ENCODE data around the gene KRTAP10-1. TPM values are rescaled to one million over a fixed set of nuclear protein-coding genes. Genes with fewer than 3 reads are reported as not detected.

Gene KRTAP10-1
- total RNA-seq, 2 experiments from 2014 or later = not detected

DNA sequence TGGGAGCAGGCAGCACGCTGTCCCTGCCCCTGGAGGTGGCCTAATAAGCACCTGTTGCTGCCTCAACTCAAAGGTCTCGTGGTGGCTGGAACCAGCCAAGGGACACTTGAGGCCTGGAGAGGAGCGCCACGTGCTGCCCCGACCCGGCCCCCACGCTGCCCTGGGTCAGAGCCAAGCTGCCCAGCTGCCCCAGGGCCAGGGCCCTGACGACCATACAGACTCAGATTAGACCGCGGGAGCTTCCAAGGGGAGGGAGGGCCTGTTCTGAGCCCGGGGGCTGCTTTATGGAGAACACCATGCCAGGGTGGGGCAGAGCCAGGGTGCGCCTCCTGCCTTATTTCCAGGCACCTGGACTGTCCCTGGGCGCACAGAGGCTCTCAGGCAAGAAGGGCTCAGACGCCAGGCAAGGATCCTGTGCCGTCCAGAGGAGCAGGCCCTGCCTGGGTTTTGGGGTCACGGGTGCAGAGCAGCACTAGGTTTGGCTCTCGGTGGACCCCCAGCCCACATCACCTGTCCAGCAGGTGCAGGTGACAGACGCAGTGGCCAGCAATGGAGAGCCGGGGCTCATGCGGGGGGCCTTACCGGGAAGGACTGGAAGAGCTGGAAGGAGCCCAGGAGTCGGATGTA, 18.6 kb downstream of the KRTAP10-1 start:
- POLR2A ChIA-PET = no interaction called here
- H3K27me3 Mint-ChIP-seq = no peaks in the 10 kb centered on the region
- DNase-seq = no peak
- CTCF ChIA-PET = no interaction called here
- no peak overlapping the region for H3K4me3 Mint-ChIP-seq
- no peaks in the 10 kb centered on the region for H3K36me3 Mint-ChIP-seq
- H3K4me1 Mint-ChIP-seq (ENCODE audit: low read depth) = no peaks in the 10 kb centered on the region
- H3K9me3 Mint-ChIP-seq = no peaks in the 10 kb centered on the region
- intact Hi-C loops (cut with micrococcal nuclease) = no loop called here
- no peak overlapping the region for H3K27ac Mint-ChIP-seq

GRCh38 chr21:44520326-44521300, 19.4 kb downstream of the KRTAP10-1 start:
- POLR2A ChIA-PET = no interaction called here
- Mint-ChIP-seq H3K27me3 (no peaks in the 10 kb centered on the region), H3K27ac (no peak overlapping the region), H3K9me3 (no peaks in the 10 kb centered on the region), H3K4me1 (ENCODE audit: low read depth) (no peaks in the 10 kb centered on the region), H3K4me3 (no peak overlapping the region), H3K36me3 (no peaks in the 10 kb centered on the region)
- intact Hi-C loops (cut with micrococcal nuclease) = no loop called here
- no peak for DNase-seq
- CTCF ChIA-PET = interaction anchor here (1.2 kb wide), 1 partner anchor 10 kb away, joined by 5 read pairs; no protein-coding TSS in a partner anchor

GRCh38 chr21:44519346-44520325, 20.4 kb downstream of the KRTAP10-1 start:
- no peaks in the 10 kb centered on the region for H3K27me3 Mint-ChIP-seq
- no peak overlapping the region for H3K27ac Mint-ChIP-seq
- H3K9me3 Mint-ChIP-seq = no peaks in the 10 kb centered on the region
- no peaks in the 10 kb centered on the region for H3K4me1 Mint-ChIP-seq (ENCODE audit: low read depth)
- intact Hi-C loops (cut with micrococcal nuclease) = no loop called here
- H3K36me3 Mint-ChIP-seq = no peaks in the 10 kb centered on the region
- DNase-seq = no peak
- ChIA-PET CTCF (interaction anchor here (1.2 kb wide), 1 partner anchor 9 kb away, joined by 5 read pairs; no protein-coding TSS in a partner anchor), POLR2A (no interaction called here)
- no peak overlapping the region for H3K4me3 Mint-ChIP-seq

GRCh38 chr21:44518686-44519085, 21.3 kb downstream of the KRTAP10-1 start:
- Mint-ChIP-seq H3K4me3 (no peak overlapping the region), H3K9me3 (no peaks in the 10 kb centered on the region), H3K36me3 (no peaks in the 10 kb centered on the region), H3K27me3 (no peaks in the 10 kb centered on the region), H3K27ac (no peak overlapping the region), H3K4me1 (ENCODE audit: low read depth) (no peaks in the 10 kb centered on the region)
- intact Hi-C loops (cut with micrococcal nuclease) = no loop called here
- CTCF ChIA-PET = no interaction called here
- POLR2A ChIA-PET = no interaction called here
- no peak for DNase-seq

- Mint-ChIP-seq H3K27ac (no peak overlapping the region), H3K4me3 (no peak overlapping the region), H3K27me3 (no peaks in the 10 kb centered on the region), H3K36me3 (no peaks in the 10 kb centered on the region), H3K9me3 (no peaks in the 10 kb centered on the region), H3K4me1 (ENCODE audit: low read depth) (no peaks in the 10 kb centered on the region)
- DNase-seq = peak; percentile 44
- ChIA-PET POLR2A (no interaction called here), CTCF (interaction anchor here (1.2 kb wide), 1 partner anchor 276 kb away, joined by 3 read pairs; no protein-coding TSS in a partner anchor)
- intact Hi-C loops (cut with micrococcal nuclease) = no loop called here
These were observed 22.7 kb downstream of the KRTAP10-1 start for GRCh38 chr21:44517175-44517899.

GRCh38 chr21:44516828-44517174, 23.2 kb downstream of the KRTAP10-1 start:
- Mint-ChIP-seq H3K9me3 (no peaks in the 10 kb centered on the region), H3K27ac (no peak overlapping the region), H3K4me3 (no peak overlapping the region), H3K27me3 (no peaks in the 10 kb centered on the region), H3K36me3 (no peaks in the 10 kb centered on the region), H3K4me1 (ENCODE audit: low read depth) (no peaks in the 10 kb centered on the region)
- intact Hi-C loops (cut with micrococcal nuclease) = no loop called here
- ChIA-PET CTCF (no interaction called here), POLR2A (no interaction called here)
- no peak for DNase-seq

- H3K4me3 Mint-ChIP-seq = no peak overlapping the region
- CTCF ChIA-PET = interaction anchor here (0.8 kb wide), 1 partner anchor 277 kb away, joined by 6 read pairs; no protein-coding TSS in a partner anchor
- intact Hi-C loops (cut with micrococcal nuclease) = no loop called here
- DNase-seq = no peak
- H3K4me1 Mint-ChIP-seq (ENCODE audit: low read depth) = no peaks in the 10 kb centered on the region
- H3K27me3 Mint-ChIP-seq = no peaks in the 10 kb centered on the region
- POLR2A ChIA-PET = no interaction called here
- H3K27ac Mint-ChIP-seq = no peak overlapping the region
- H3K9me3 Mint-ChIP-seq = no peaks in the 10 kb centered on the region
- H3K36me3 Mint-ChIP-seq = no peaks in the 10 kb centered on the region
These were observed 23.7 kb downstream of the KRTAP10-1 start for GRCh38 chr21:44516342-44516741.

DNA sequence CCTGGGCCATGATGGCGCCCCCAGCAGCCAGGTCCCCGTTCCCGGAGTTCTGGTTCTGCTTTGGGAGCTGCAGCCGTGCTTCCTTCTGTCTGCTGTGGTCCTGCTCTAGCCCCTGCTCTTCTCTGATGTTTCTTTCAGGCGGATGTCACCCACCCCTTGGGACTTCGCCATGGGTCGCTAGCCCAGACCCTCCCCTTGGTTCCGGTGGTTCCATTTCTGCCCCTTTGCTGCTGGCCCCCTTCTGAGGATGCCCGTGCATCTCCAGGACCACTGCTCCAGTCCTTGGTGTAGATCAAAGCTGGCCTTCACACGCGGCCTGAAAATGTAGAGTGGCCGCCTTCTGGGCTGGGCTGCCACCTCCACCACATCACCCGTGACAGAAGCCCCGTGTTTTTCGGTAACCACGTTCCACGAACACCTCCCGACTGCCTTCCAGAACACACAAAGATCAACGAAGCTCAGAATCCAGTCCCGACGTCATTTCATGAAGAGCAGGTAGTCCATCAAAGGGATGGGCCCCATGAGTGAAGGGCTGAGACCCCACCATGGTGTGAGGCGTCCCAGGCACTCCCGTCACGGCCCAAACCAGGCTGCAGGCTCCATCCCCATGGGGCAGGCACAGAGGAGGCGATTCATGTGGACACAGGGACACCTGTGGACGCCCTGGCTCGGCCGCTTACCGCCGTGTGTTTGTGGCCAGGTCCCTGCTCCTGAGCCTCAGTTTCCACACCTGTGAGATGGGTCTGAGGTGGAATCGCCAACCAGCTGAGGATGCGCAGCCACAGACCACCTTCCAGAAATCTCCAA, 24.4 kb downstream of the KRTAP10-1 start:
- no peaks in the 10 kb centered on the region for H3K4me1 Mint-ChIP-seq (ENCODE audit: low read depth)
- DNase-seq = no peak
- no peaks in the 10 kb centered on the region for H3K27me3 Mint-ChIP-seq
- H3K27ac Mint-ChIP-seq = no peak overlapping the region
- CTCF ChIA-PET = interaction anchor here (0.8 to 1.8 kb wide), 2 partner anchors 278 kb away, joined by 5 to 6 read pairs; no protein-coding TSS in a partner anchor
- intact Hi-C loops (cut with micrococcal nuclease) = no loop called here
- H3K36me3 Mint-ChIP-seq = no peaks in the 10 kb centered on the region
- POLR2A ChIA-PET = no interaction called here
- no peaks in the 10 kb centered on the region for H3K9me3 Mint-ChIP-seq
- no peak overlapping the region for H3K4me3 Mint-ChIP-seq

GRCh38 chr21:44514746-44515358, 25.1 kb downstream of the KRTAP10-1 start:
- no peaks in the 10 kb centered on the region for H3K4me1 Mint-ChIP-seq (ENCODE audit: low read depth)
- H3K4me3 Mint-ChIP-seq = no peak overlapping the region
- H3K27me3 Mint-ChIP-seq = no peaks in the 10 kb centered on the region
- H3K27ac Mint-ChIP-seq = no peak overlapping the region
- no peaks in the 10 kb centered on the region for H3K9me3 Mint-ChIP-seq
- ChIA-PET CTCF (interaction anchor here (1.8 kb wide), 1 partner anchor 279 kb away, joined by 5 read pairs; no protein-coding TSS in a partner anchor), POLR2A (no interaction called here)
- intact Hi-C loops (cut with micrococcal nuclease) = no loop called here
- no peak for DNase-seq
- no peaks in the 10 kb centered on the region for H3K36me3 Mint-ChIP-seq

- intact Hi-C loops (cut with micrococcal nuclease) = no loop called here
- POLR2A ChIA-PET = no interaction called here
- CTCF ChIA-PET = interaction anchor here (0.6 to 1.8 kb wide), 2 partner anchors 33 to 280 kb away, joined by 3 to 5 read pairs; no protein-coding TSS in a partner anchor
These were observed 25.8 kb downstream of the KRTAP10-1 start for GRCh38 chr21:44514218-44514520.

More at GRCh38 chr21:44514218-44514520, 25.8 kb downstream of the KRTAP10-1 start:
- no peaks in the 10 kb centered on the region for H3K27me3 Mint-ChIP-seq
- no peak overlapping the region for H3K27ac Mint-ChIP-seq
- H3K36me3 Mint-ChIP-seq = no peaks in the 10 kb centered on the region
- no peak for DNase-seq
- H3K9me3 Mint-ChIP-seq = no peaks in the 10 kb centered on the region
- no peaks in the 10 kb centered on the region for H3K4me1 Mint-ChIP-seq (ENCODE audit: low read depth)
- no peak overlapping the region for H3K4me3 Mint-ChIP-seq
